ENCODE measurements around the gene MAPK14. TPM values are rescaled to one million over a fixed set of nuclear protein-coding genes. Genes with fewer than 3 reads are reported as not detected.

MAPK14 gene
- total and polyA plus RNA-seq, 9 of the 15 experiments (the other 6 are each of a cell fraction or from before 2014, with no cell fraction given), result 8.8 to 62.7 (median 35.5) TPM

- TF ChIP-seq USF1 (CRISPR knock-in tag; IDR thresholded peaks at IDR 0.05) (no peak), SNIP1 (IDR thresholded peaks at IDR 0.05; ENCODE audit: low read depth) (no peak), ZNF764 (CRISPR knock-in tag; IDR thresholded peaks at IDR 0.05; ENCODE audit: low read depth) (no peak), MTA3 (IDR thresholded peaks at IDR 0.05; ENCODE audit: borderline replicate concordance) (0 out of 2 replicates have a peak, but pooled peaks have one; percentile 7), ZNF23 (CRISPR knock-in tag; IDR thresholded peaks at IDR 0.05) (no peak), CHD4 (IDR thresholded peaks at IDR 0.05; ENCODE audit: insufficient read depth, insufficient replicate concordance, low read depth, low read length, poor library complexity, severe bottlenecking) (no peak), E2F8 (IDR thresholded peaks at IDR 0.05; ENCODE audit: low read depth, partially characterized antibody) (no peak), ERF (CRISPR knock-in tag; IDR thresholded peaks at IDR 0.05) (no peak), SMC3 (conservative IDR thresholded peaks at IDR 0.05; ENCODE audit: insufficient read depth, low read depth, low read length) (no peak), EP300 (IDR thresholded peaks at IDR 0.05; ENCODE audit: low read length) (peak; percentile 2; the same call in 1 of the 2 replicates), FOXA3 (CRISPR knock-in tag; conservative IDR thresholded peaks at IDR 0.05 in 1 of 2, IDR thresholded peaks at IDR 0.05 in 1 of 2) (no peak), ZNF212 (CRISPR knock-in tag; IDR thresholded peaks at IDR 0.05) (no peak), CTCF (IDR thresholded peaks at IDR 0.05 in 2 of 3, conservative IDR thresholded peaks at IDR 0.05 in 1 of 3; ENCODE audit: insufficient read depth in 2 of 3, low read depth in 1 of 3, low read length in 3 of 3) (peak; percentile 24 to 41 (median 31); a peak in 3 of 6 replicates), SMARCA5 (IDR thresholded peaks at IDR 0.05) (no peak), FOXM1 (IDR thresholded peaks at IDR 0.05; ENCODE audit: low read depth) (no peak), FOXM1 (CRISPR knock-in tag; IDR thresholded peaks at IDR 0.05; ENCODE audit: low read depth) (no peak), NCOA1 (IDR thresholded peaks at IDR 0.05; ENCODE audit: low read depth) (no peak), U2AF2 (optimal IDR thresholded peaks at IDR 0.05; ENCODE audit: low read depth, low read length) (no peak), RBM15 (IDR thresholded peaks at IDR 0.05; ENCODE audit: insufficient read depth, low read length) (no peak), PRPF4 (IDR thresholded peaks at IDR 0.05; ENCODE audit: insufficient read depth, low read depth, low read length, poor library complexity, severe bottlenecking) (no peak), YBX1 (IDR thresholded peaks at IDR 0.05) (no peak), XRCC5 (IDR thresholded peaks at IDR 0.05; ENCODE audit: low read depth, low read length) (no peak), FOSL1 (tag; conservative IDR thresholded peaks at IDR 0.05) (no peak), ATF7 (IDR thresholded peaks at IDR 0.05) (0 out of 2 replicates have a peak, but pooled peaks have one; percentile 7)
Observed at GRCh38 chr6:36098920-36099647, 71.5 kb downstream of the MAPK14 start (continued).
